Measurements from ENCODE around the gene SHMT2. TPM values are rescaled to one million over a fixed set of nuclear protein-coding genes. Genes with fewer than 3 reads are reported as not detected.
A peak's percentile ranks its signal among the peaks of the same experiment; 100 is the strongest.

The SHMT2 gene
- total and polyA plus RNA-seq, 2 experiments from 2014 or later, result 125 to 387 TPM

DNA sequence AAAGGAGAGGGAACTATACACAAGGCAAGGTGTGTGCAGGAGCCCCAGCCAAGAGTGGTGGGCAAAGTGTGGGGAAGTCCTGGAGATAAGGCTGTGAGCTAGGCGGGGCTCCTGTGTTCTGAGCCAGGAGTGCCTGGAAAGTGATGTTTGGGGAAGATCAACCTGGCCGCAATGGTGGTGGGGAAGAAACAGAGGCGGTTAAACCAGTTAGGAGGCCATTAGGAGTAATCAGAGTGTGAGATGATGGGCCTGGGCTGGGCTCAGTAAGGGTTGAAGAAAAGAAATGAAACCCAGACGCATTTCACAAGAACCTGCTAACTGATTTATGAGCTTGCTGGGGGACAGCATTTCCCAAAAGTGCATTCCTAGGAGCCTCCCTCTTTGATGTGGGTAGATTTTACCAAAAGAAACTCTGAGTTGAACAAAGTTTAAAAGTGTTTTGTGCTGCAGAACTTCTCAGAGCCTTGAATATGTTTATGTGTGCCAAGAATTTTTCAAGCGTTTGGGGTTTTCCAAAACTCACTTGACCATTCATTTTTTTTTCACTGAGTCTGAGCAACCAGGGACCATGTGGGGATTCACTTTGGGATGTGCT, 47.9 kb upstream of the SHMT2 start:
- H3K4me3 Mint-ChIP-seq, result no peak overlapping the region
- Histone ChIP-seq H3K4me1 (ENCODE audit: insufficient read depth) (no peaks in the 10 kb centered on the region), H3K4me2 (no peak overlapping the region), H3F3A (replicated peaks; ENCODE audit: low read depth) (peaks cover 23% of the 10 kb centered on the region), H3K79me2 (replicated peaks; ENCODE audit: insufficient read depth) (no peaks in the 10 kb centered on the region), H2AFZ (no peak overlapping the region), H3K27ac (ENCODE audit: low read depth) (0 out of 2 replicates have a peak overlapping the region, but pooled peaks have one; percentile 9), H3K4me3 (no peak overlapping the region), H3K27me3 (ENCODE audit: insufficient read depth) (no peaks in the 10 kb centered on the region), H4K20me1 (replicated peaks; ENCODE audit: insufficient read depth) (no peaks in the 10 kb centered on the region; the same call in 1 of the 2 replicates), H3K9me2 (ENCODE audit: insufficient read depth) (no peaks in the 10 kb centered on the region), H3K36me3 (ENCODE audit: insufficient read depth) (peaks cover 22% of the 10 kb centered on the region)
- TF ChIP-seq EZH2phosphoT487 (IDR thresholded peaks at IDR 0.05; ENCODE audit: unreplicated experiment), result no peak
- ATAC-seq, result no peak
- no peaks in the 10 kb centered on the region for H3K9me3 Mint-ChIP-seq
- H3K4me1 Mint-ChIP-seq, result peaks cover 5% of the 10 kb centered on the region; the same call in 2 of the 3 replicates
- peak overlapping the region; percentile 34 for H3K27ac Mint-ChIP-seq
- no peak for DNase-seq (ENCODE audit: low spot score)
- H3K27me3 Mint-ChIP-seq (ENCODE audit: insufficient read depth, low read depth, poor library complexity), result peaks cover 29% of the 10 kb centered on the region
- H3K36me3 Mint-ChIP-seq (ENCODE audit: low read depth), result peaks cover 90% of the 10 kb centered on the region

DNA sequence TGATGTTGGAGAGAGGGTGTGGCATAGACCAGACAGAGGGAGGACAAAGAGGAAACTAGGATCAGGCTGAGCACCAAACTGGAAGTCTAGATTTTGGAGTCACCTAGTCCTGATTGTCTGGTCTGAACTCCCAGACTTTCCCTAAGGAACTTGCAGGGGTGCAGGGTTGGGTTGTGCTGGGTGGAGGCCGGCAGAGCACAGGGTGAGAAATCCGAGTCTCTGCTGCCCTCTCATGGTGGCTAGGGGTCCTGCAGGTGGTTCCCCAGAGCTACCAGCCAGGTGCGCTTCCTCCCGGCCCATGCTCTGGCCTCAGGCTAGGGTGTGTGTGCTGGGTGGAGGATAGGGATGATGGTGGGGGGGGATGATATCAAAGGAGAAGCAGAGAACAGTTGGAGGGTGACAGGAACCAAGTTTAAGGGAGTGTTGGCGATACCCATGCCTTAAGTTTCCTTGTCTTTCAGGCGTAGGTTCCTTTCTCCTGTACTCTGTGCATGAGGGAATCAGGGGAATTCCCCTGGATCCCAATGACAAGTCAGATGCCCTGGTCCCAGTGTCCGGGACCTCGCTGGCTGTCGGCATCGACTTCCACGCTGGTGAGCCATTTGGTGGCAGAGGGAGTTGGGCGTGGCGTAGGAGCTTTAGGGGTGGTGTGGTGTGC, 46.5 kb upstream of the SHMT2 start:
- no peaks in the 10 kb centered on the region; the same call in 1 of the 2 replicates for H4K20me1 ChIP-seq (replicated peaks; ENCODE audit: insufficient read depth)
- Mint-ChIP-seq H3K27ac (peak overlapping the region; percentile 84), H3K27me3 (ENCODE audit: insufficient read depth, low read depth, poor library complexity) (peaks cover 37% of the 10 kb centered on the region), H3K36me3 (ENCODE audit: low read depth) (peaks cover 89% of the 10 kb centered on the region), H3K4me1 (peaks cover 5% of the 10 kb centered on the region; the same call in 2 of the 3 replicates), H3K4me3 (no peak overlapping the region; the same call in 2 of the 3 replicates), H3K9me3 (no peaks in the 10 kb centered on the region)
- H3K36me3 ChIP-seq (ENCODE audit: insufficient read depth), result peaks cover 21% of the 10 kb centered on the region
- peaks cover 19% of the 10 kb centered on the region for H3F3A ChIP-seq (replicated peaks; ENCODE audit: low read depth)
- H3K27ac ChIP-seq (ENCODE audit: low read depth), result peak overlapping the region; percentile 86
- H2AFZ ChIP-seq, result no peak overlapping the region
- ATAC-seq (peak; percentile 95), DNase-seq (ENCODE audit: low spot score) (peak; percentile 93)
- no peak overlapping the region for H3K4me3 ChIP-seq
- no peaks in the 10 kb centered on the region for H3K79me2 ChIP-seq (replicated peaks; ENCODE audit: insufficient read depth)
- no peaks in the 10 kb centered on the region for H3K9me2 ChIP-seq (ENCODE audit: insufficient read depth)
- no peaks in the 10 kb centered on the region for H3K4me1 ChIP-seq (ENCODE audit: insufficient read depth)
- TF ChIP-seq, protein P1, sequence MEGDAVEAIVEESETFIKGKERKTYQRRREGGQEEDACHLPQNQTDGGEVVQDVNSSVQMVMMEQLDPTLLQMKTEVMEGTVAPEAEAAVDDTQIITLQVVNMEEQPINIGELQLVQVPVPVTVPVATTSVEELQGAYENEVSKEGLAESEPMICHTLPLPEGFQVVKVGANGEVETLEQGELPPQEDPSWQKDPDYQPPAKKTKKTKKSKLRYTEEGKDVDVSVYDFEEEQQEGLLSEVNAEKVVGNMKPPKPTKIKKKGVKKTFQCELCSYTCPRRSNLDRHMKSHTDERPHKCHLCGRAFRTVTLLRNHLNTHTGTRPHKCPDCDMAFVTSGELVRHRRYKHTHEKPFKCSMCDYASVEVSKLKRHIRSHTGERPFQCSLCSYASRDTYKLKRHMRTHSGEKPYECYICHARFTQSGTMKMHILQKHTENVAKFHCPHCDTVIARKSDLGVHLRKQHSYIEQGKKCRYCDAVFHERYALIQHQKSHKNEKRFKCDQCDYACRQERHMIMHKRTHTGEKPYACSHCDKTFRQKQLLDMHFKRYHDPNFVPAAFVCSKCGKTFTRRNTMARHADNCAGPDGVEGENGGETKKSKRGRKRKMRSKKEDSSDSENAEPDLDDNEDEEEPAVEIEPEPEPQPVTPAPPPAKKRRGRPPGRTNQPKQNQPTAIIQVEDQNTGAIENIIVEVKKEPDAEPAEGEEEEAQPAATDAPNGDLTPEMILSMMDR (conservative IDR thresholded peaks at IDR 0.05; ENCODE audit: low read depth in 2 of 2), result peak; percentile 83 to 87
- TF ChIP-seq JUNB (IDR thresholded peaks at IDR 0.05; ENCODE audit: unreplicated experiment) (no peak), CREB1 (CRISPR knock-in tag; IDR thresholded peaks at IDR 0.05; ENCODE audit: low read depth) (no peak), EZH2phosphoT487 (IDR thresholded peaks at IDR 0.05; ENCODE audit: unreplicated experiment) (no peak)
- TF ChIP-seq, protein P2, sequence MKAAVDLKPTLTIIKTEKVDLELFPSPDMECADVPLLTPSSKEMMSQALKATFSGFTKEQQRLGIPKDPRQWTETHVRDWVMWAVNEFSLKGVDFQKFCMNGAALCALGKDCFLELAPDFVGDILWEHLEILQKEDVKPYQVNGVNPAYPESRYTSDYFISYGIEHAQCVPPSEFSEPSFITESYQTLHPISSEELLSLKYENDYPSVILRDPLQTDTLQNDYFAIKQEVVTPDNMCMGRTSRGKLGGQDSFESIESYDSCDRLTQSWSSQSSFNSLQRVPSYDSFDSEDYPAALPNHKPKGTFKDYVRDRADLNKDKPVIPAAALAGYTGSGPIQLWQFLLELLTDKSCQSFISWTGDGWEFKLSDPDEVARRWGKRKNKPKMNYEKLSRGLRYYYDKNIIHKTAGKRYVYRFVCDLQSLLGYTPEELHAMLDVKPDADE (IDR thresholded peaks at IDR 0.05), result no peak
- no peaks in the 10 kb centered on the region for H3K27me3 ChIP-seq (ENCODE audit: insufficient read depth)
- H3K4me2 ChIP-seq, result no peak overlapping the region
